ENCODE data around the gene IRF7.

- TF ChIP-seq CTCF (IDR thresholded peaks at IDR 0.05 in 8 of 11, conservative IDR thresholded peaks at IDR 0.05 in 3 of 11) (no peak), POLR2A (IDR thresholded peaks at IDR 0.05) (no peak)
Measured at GRCh38 chr11:620935-621814, 5.4 kb upstream of the IRF7 start.

Data from spleen (tissue), 7 donors.